Measurements from ENCODE around the gene EP400. TPM values are rescaled to one million over a fixed set of nuclear protein-coding genes. Genes with fewer than 3 reads are reported as not detected.
"Not testable (repeated sequence)": the region's sequence is repeated elsewhere in the genome, so short reads cannot be mapped to it uniquely, and the experiment has no call there.

Gene EP400
- total and polyA plus RNA-seq, 7 donors = 8.0 to 24.5 (median 18.4) TPM

DNA sequence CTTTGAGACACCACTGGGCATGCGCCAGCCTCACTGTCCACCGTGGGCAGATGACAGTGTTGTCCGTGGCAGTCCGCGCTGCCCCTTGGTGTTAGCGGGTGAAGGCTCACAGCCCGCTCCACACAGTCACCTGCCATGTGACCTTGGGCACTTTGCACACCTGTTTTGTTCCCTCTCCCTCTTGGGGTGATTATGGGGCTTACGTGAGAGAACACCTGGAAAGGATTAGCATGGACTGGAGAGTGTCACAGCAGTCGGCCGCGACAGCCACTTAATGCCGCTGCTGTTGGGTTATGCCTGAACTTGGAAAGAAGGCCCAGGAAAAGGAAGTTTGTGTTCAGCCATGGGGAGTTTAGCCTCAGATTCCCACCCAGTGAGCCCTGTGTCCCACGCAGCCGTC, 100.1 kb downstream of the EP400 start:
- DNase-seq = no peak
- Histone ChIP-seq H3K4me3 (no peak overlapping the region), H3K36me3 (ENCODE audit: insufficient read depth in 1 of 2, low read depth in 1 of 2) (peaks cover 0 to 94% of the 10 kb centered on the region in 2 donors), H3K9me3 (no peaks in the 10 kb centered on the region), H3K27ac (no peak overlapping the region), H3K4me1 (no peaks in the 10 kb centered on the region), H3K27me3 (ENCODE audit: insufficient read depth in 3 of 3, low read length in 2 of 3) (no peaks in the 10 kb centered on the region)
- peak in 1 of 4 donors; percentile 35 for ATAC-seq
- intact Hi-C loops (cut with DNase I) = no loop called here
- 85 to 86% (median 86%) methylated on average over 14 of the region's 14 CpGs for WGBS, 3 donors
- TF ChIP-seq, protein P1, sequence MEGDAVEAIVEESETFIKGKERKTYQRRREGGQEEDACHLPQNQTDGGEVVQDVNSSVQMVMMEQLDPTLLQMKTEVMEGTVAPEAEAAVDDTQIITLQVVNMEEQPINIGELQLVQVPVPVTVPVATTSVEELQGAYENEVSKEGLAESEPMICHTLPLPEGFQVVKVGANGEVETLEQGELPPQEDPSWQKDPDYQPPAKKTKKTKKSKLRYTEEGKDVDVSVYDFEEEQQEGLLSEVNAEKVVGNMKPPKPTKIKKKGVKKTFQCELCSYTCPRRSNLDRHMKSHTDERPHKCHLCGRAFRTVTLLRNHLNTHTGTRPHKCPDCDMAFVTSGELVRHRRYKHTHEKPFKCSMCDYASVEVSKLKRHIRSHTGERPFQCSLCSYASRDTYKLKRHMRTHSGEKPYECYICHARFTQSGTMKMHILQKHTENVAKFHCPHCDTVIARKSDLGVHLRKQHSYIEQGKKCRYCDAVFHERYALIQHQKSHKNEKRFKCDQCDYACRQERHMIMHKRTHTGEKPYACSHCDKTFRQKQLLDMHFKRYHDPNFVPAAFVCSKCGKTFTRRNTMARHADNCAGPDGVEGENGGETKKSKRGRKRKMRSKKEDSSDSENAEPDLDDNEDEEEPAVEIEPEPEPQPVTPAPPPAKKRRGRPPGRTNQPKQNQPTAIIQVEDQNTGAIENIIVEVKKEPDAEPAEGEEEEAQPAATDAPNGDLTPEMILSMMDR (IDR thresholded peaks at IDR 0.05) = no peak

DNA sequence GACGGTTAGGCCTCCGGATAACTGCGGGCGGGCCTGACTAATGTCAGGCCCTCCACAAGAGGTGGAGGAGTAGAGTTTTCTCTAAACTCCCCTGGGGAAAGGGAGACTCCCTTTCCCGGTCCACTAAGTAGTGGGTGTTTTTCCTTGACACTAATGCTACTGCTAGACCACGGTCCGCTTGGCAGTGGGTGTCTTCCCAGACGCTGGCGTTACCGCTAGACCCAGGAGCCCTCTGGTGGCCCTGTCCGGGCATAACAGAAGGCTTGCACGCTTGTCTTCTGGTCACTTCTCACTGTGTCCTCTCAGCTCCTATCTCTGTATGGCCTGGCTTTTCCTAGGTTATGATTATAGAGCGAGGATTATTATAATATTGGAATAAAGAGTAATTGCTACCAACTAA, 102.0 kb downstream of the EP400 start:
- DNase-seq; intact Hi-C loops (cut with DNase I): not testable (repeated sequence)

DNA sequence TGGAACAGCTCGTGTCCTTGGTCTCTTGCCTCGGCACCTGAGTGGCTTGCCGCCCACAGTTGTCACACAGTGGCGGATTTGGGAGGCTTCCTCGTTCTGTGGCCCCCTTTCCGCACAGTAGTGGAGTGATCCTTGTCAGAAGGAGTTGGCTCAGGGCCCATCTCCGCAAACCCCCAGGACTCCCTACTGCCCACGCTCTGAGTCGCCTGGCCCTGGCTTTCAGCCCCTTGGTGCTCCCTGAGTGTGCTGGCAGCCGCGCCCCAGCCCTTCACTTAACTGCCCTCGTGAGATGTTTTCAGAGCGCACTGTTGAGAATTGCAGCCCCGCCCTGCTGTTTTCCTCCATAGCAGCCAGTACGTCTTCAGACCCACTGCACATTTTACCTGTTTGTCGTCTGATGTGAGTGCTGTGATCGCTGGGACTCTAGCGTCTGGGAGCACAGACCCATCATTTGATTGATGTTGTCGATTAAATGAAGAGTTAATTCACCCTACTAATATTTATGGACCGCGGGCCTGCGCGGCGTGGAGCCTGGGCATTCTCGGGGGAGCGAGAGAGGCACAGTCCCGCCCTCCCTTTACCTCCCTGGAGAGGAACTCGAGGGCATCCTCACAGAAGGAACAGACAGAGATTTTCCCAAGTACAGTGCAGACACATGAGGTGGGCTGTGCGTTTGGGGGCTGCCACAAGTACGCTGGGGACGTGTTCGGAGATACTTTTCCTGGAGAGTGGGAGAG, 102.6 kb downstream of the EP400 start:
- peaks cover 9 to 92% of the 10 kb centered on the region in 2 donors for H3K36me3 ChIP-seq (ENCODE audit: insufficient read depth in 1 of 2, low read depth in 1 of 2)
- no peak for DNase-seq
- 93 to 96% (median 94%) methylated on average over 32 of the region's 32 CpGs for WGBS, 3 donors
- TF ChIP-seq, protein P1 (IDR thresholded peaks at IDR 0.05) = no peak
- intact Hi-C loops (cut with DNase I) = no loop called here
- H3K4me3 ChIP-seq = no peak overlapping the region
- H3K9me3 ChIP-seq = no peaks in the 10 kb centered on the region
- no peak overlapping the region for H3K27ac ChIP-seq
- ATAC-seq = no peak
- H3K4me1 ChIP-seq = no peaks in the 10 kb centered on the region
- H3K27me3 ChIP-seq (ENCODE audit: insufficient read depth in 3 of 3, low read length in 2 of 3) = no peaks in the 10 kb centered on the region

More for the DNA sequence above, 102.0 kb downstream of the EP400 start:
- H3K9me3 ChIP-seq; H3K4me3 ChIP-seq; H3K27me3 ChIP-seq (ENCODE audit: insufficient read depth in 3 of 3, low read length in 2 of 3); H3K4me1 ChIP-seq; H3K27ac ChIP-seq; ATAC-seq: not testable (repeated sequence)
- 80 to 88% (median 82%) methylated on average over 9 to 13 of the region's 13 CpGs for WGBS, 3 donors
- peaks cover 5 to 91% of the 10 kb centered on the region in 2 donors for H3K36me3 ChIP-seq (ENCODE audit: insufficient read depth in 1 of 2, low read depth in 1 of 2)

DNA sequence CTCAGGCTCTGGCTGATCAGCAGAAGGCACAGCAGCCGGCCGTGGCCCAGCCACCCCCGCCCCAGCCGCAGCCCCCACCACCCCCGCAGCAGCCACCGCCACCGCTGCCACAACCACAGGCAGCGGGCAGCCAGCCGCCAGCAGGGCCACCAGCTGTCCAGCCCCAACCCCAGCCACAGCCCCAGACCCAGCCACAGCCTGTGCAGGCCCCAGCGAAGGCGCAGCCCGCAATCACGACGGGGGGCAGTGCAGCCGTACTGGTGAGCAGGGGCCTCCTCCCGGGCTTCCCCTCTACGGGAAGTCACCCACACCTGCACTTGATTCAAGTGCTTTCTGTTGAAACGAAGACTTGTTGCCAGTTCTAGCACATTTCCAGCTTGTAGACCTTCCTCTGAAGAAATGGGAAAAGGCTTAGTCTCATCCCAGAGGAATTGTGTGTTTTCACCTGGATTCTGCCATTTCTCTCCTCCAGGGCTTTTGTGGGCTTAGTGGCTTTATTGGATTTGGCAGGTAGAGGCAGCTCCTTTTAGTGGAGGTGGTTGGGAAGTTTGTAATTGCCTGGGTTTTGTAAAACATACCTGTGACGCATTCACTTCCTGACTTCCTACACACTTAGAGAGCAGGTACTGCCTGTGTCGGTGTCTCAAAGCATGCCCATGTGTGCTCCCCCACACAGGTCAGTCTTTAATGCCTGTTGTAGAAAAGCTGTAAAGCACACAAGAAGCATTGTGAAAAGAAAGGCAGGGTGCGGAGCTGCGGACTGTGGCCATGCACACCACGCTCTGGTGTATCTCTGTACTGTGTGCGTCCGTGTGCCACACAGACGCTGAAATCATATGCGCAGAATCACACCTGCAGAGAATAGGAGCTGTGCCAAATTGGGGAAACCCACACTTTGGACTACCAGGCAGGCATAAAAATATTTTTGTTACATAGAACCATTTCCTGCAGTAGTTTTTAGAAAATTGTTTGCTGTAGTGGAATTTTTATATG, 103.9 kb downstream of the EP400 start:
- Histone ChIP-seq H3K27ac (no peak overlapping the region), H3K4me3 (no peak overlapping the region), H3K27me3 (ENCODE audit: insufficient read depth in 3 of 3, low read length in 2 of 3) (no peaks in the 10 kb centered on the region), H3K9me3 (no peaks in the 10 kb centered on the region), H3K36me3 (ENCODE audit: insufficient read depth in 1 of 2, low read depth in 1 of 2) (peaks cover 9 to 94% of the 10 kb centered on the region in 2 donors), H3K4me1 (no peaks in the 10 kb centered on the region)
- intact Hi-C loops (cut with DNase I) = no loop called here
- TF ChIP-seq, protein P1 (IDR thresholded peaks at IDR 0.05) = no peak
- ATAC-seq (no peak), DNase-seq (no peak)
- WGBS, 3 donors = 95 to 97% (median 97%) methylated on average over 26 to 27 of the region's 27 CpGs

DNA sequence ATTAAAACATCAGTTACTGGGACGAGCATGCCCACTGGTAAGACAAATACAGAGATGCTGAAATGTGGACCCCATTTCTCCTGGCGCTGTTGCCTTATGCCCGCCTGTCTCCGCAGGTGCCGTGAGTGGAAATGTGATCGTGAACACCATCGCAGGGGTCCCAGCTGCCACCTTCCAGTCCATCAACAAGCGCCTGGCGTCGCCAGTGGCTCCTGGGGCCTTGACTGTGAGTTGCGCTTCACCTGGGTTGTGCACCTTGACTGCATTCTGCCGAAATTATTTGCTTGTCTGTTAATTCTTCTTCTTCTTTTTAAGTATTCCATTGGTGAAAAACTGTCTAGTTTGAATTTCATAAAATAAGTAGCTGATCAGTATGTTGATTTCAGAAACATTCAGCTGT, 105.2 kb downstream of the EP400 start:
- 96 to 99% (median 98%) methylated on average over 12 of the region's 12 CpGs for WGBS, 3 donors
- H3K36me3 ChIP-seq (ENCODE audit: insufficient read depth in 1 of 2, low read depth in 1 of 2) = peaks cover 9 to 95% of the 10 kb centered on the region in 2 donors
- H3K4me3 ChIP-seq = no peak overlapping the region
- TF ChIP-seq, protein P1 (IDR thresholded peaks at IDR 0.05) = no peak
- intact Hi-C loops (cut with DNase I) = no loop called here
- H3K9me3 ChIP-seq = no peaks in the 10 kb centered on the region
- no peaks in the 10 kb centered on the region for H3K27me3 ChIP-seq (ENCODE audit: insufficient read depth in 3 of 3, low read length in 2 of 3)
- no peaks in the 10 kb centered on the region for H3K4me1 ChIP-seq
- DNase-seq (no peak), ATAC-seq (no peak)
- no peak overlapping the region for H3K27ac ChIP-seq
